Tibial artery (tissue), 4 donors: Measurements from ENCODE around the gene ZNF688.

Experiments used
- DNase-seq, 2 donors: peaks; one replicate each; pipeline ENCODE4 v3.0.0-alpha.2; 2019
- H3K27ac ChIP-seq, 2 donors: fragments of 200-600 bp; sonication (generic) in 1 of 2; 1 replicate in 1 of 2; 2 replicates in 1 of 2; pipeline ENCODE4 v1.5.1; 2018 to 2019; ENCODE audit warnings: mild to moderate bottlenecking in 1 of 2
- H3K27me3 ChIP-seq, 2 donors: fragments of 200-600 bp; sonication (generic) in 1 of 2; one replicate each; pipeline versions ENCODE4 v1.5.1 to v1.6.0; 2016 to 2019
- H3K36me3 ChIP-seq, 3 donors: fragments of 200-600 bp; sonication (generic) in 2 of 3; one replicate each; pipeline ENCODE4 v1.5.1; 2016 to 2019; ENCODE audit warnings: mild to moderate bottlenecking in 2 of 3
- H3K4me1 ChIP-seq, 4 donors: fragments of 200-600 bp; sonication (generic) in 2 of 4; 1 replicate in 3 of 4; 2 replicates in 1 of 4; pipeline ENCODE4 v1.5.1; 2016 to 2019
- H3K4me3 ChIP-seq, 2 donors: fragments of 200-600 bp; sonication (generic) in 1 of 2; 1 replicate in 1 of 2; 2 replicates in 1 of 2; pipeline ENCODE4 v1.5.1; 2018 to 2019; ENCODE audit warnings: mild to moderate bottlenecking in 2 of 2
- H3K9me3 ChIP-seq, 3 donors: fragments of 200-600 bp; sonication (generic) in 1 of 3; one replicate each; pipeline ENCODE4 v1.5.1; 2016 to 2019
- intact Hi-C: fragments of 100-400 bp; cut with DNase I; formaldehyde crosslinking; loops from one replicate; pipeline ENCODE4 v1.15.0; 2023; ENCODE audit warnings: low total_unique reads
- TF ChIP-seq, protein P1 (sequence below), 2 experiments: fragments of 200-600 bp in 1 of 2; fragments of 450-650 bp in 1 of 2; IDR thresholded peaks; one replicate each; pipeline ENCODE4 v1.5.1; 2017 to 2019; ENCODE audit warnings: antibody characterized with exemption in 2 of 2, mild to moderate bottlenecking in 1 of 2, moderate library complexity in 1 of 2

Gene ZNF688

DNA sequence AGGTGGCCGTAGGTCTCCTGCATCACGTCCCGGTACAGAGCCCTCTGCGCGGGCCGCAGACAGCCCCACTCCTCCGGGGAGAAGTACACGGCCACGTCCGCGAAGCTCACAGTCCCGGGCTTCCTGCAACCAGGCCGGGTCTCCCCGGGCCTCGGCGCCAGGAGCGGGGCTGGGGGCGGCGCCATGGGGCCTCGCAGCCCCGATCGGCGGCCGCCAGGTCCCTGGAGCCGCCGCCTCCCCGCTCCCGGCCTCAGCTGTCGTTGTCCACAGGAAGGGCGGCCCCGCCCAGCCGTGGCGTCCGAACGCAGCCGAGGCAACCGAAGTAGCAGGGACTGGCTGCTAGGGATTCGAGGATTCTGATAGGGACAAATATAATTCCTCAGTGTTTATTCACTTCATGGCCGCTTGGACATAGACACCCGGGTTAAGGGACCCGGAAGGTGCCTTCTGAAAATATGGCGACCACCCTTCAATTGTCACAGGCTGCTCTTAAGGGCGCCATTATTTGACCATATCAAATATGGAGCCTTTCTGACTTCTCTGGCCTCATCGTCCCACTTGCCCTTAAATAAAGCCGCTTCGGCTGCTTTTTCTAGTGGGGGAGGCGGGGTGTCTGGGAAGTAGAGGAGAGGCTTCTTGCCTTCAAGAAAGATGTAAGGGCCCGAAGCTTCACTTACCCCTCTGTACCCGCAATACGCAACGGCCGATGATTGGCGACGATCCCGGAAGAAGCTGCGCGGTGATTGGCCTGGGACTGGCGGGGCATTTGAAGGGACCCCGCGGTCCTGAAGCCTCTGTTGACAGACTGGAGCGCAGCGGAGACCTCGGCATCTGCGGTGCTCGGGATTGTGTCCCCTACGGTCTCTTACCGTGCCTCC is at the start of gene ZNF688:
Gene ZNF688, minus strand, starts transcription at position 270 of the 878 bp plus-strand sequence. Its CDS starts 85 bp downstream, at position 185.
- Histone ChIP-seq H3K4me3 (peak within 1 kb of the TSS; percentile 82 to 95), H3K27ac (peak within 1 kb of the TSS; percentile 97 to 98), H3K27me3 (no peaks in the 10 kb centered on the region), H3K9me3 (no peaks in the 10 kb centered on the region), H3K36me3 (no peaks in the 10 kb centered on the region), H3K4me1 (peaks cover 0 to 24% (median 22%) of the 10 kb centered on the region in 4 donors)
- TF ChIP-seq, protein P1, sequence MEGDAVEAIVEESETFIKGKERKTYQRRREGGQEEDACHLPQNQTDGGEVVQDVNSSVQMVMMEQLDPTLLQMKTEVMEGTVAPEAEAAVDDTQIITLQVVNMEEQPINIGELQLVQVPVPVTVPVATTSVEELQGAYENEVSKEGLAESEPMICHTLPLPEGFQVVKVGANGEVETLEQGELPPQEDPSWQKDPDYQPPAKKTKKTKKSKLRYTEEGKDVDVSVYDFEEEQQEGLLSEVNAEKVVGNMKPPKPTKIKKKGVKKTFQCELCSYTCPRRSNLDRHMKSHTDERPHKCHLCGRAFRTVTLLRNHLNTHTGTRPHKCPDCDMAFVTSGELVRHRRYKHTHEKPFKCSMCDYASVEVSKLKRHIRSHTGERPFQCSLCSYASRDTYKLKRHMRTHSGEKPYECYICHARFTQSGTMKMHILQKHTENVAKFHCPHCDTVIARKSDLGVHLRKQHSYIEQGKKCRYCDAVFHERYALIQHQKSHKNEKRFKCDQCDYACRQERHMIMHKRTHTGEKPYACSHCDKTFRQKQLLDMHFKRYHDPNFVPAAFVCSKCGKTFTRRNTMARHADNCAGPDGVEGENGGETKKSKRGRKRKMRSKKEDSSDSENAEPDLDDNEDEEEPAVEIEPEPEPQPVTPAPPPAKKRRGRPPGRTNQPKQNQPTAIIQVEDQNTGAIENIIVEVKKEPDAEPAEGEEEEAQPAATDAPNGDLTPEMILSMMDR (IDR thresholded peaks at IDR 0.05), result peak in 1 of 2 experiments; percentile 38
- intact Hi-C loops, result loop anchor here (10.0 kb wide), 1 partner anchor 63 kb away; no protein-coding TSS in a partner anchor
- peak; percentile 98 to 99 for DNase-seq

DNA sequence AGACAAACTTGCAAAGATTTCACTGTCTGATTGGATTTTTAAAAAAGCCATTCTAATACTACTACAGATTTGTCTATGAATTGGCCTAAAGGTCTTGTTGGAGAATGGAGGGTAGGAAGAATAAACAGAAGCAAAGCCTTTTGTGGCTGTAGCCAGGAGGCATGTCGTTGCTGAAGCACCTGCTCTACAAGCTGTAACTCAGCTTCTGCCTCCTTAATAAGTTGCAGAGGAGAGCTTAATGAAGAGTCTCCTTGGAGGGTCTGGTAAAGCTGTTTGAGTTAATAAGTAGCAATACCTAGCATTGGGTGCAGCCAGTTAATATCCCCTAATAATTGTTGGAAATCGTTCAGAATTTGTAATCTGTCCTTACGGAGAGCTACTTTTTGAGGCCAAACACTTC is 48.7 kb upstream of the ZNF688 start:
- Histone ChIP-seq H3K4me3 (no peak overlapping the region), H3K4me1 (no peaks in the 10 kb centered on the region), H3K27ac (no peak overlapping the region), H3K36me3 (no peaks in the 10 kb centered on the region), H3K27me3 (peaks cover 0 to 19% of the 10 kb centered on the region in 2 donors), H3K9me3 (no peaks in the 10 kb centered on the region)
- TF ChIP-seq, protein P1 (IDR thresholded peaks at IDR 0.05), result no peak
- intact Hi-C loops, result no loop called here
- no peak for DNase-seq

DNA sequence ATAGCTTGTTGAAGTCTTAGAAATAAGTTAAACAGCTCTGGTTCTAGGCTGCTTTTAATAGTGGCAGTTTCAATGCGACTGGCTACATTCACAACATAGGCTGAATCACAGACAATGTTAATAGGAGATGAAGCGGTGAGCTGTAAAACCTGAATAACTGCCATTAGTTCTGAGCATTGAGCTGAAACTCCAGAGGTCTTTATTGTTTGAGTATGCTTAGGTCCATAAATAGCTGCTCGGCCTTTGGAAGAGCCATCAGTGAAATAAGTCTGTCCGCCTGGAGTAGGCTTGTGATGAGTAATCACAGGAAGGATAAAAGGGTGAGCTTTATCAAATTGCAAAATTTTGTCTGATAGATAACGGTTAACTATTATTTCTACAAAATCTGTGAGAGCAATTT is 48.1 kb upstream of the ZNF688 start:
- no peak overlapping the region for H3K27ac ChIP-seq

GRCh38 chr16:30619202-30619601 is 47.7 kb upstream of the ZNF688 start:
- intact Hi-C loops, result no loop called here
- Histone ChIP-seq H3K4me3 (no peak overlapping the region), H3K27me3 (peaks cover 0 to 20% of the 10 kb centered on the region in 2 donors), H3K4me1 (no peaks in the 10 kb centered on the region), H3K9me3 (no peaks in the 10 kb centered on the region), H3K36me3 (no peaks in the 10 kb centered on the region), H3K27ac (no peak overlapping the region)
- DNase-seq, result no peak
- TF ChIP-seq, protein P1 (IDR thresholded peaks at IDR 0.05), result no peak

More for the DNA sequence above, 48.1 kb upstream of the ZNF688 start:
- intact Hi-C loops, result no loop called here
- DNase-seq, result no peak
- H3K27me3 ChIP-seq, result peaks cover 0 to 23% of the 10 kb centered on the region in 2 donors
- TF ChIP-seq, protein P1 (IDR thresholded peaks at IDR 0.05), result no peak
- H3K9me3 ChIP-seq, result no peaks in the 10 kb centered on the region
- H3K4me3 ChIP-seq, result no peak overlapping the region
- H3K4me1 ChIP-seq, result no peaks in the 10 kb centered on the region
- no peaks in the 10 kb centered on the region for H3K36me3 ChIP-seq

DNA sequence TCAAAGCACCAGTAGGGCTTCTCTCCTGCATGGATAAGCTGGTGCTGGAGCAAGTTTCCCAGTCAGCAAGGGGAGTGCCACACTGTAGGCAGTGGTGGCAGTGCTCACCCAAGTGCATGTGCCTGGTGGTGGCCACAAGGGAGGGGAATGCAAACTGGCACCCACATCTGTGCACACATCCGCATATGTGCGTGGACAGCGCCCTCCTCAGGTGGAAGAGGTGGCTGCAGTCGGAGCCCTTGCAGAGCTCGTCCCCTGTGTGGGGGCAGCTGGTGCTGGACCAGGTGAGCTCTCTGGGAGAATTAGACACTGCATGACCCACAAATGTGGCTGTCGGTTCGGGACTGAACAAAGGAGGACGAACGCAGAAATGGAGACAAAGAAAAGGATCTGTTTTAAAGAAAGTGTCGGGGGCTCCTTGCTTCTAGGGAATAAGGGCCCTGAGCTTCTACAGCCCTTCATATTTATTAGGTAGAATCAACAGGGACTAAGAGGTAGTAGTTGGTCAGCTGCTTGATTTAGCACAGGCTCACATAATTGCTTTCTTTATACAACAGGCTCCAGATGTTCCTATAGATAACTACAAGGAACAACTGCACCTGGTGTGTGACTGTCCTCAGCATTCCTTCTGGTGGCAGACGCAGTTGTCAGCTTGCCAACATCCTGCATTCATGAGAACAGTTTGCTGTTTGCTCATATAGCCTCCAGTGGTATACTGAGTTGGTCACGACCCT is 44.0 kb upstream of the ZNF688 start:
- no peaks in the 10 kb centered on the region for H3K9me3 ChIP-seq
- TF ChIP-seq, protein P1 (IDR thresholded peaks at IDR 0.05), result peak; percentile 14 to 24
- no peaks in the 10 kb centered on the region for H3K36me3 ChIP-seq
- intact Hi-C loops, result no loop called here
- H3K4me3 ChIP-seq, result no peak overlapping the region
- no peak overlapping the region for H3K27ac ChIP-seq
- DNase-seq, result peak in 1 of 2 donors; percentile 35
- H3K4me1 ChIP-seq, result peaks cover 4 to 5% (median 4%) of the 10 kb centered on the region in 4 donors
- H3K27me3 ChIP-seq, result peaks cover 0 to 13% of the 10 kb centered on the region in 2 donors
